NCI-H2171 treated with DMSO at 0.1 percent for 48 hours (cell line): ENCODE data around the gene SCAF8.

Experiments used
- DNase-seq: peaks from one replicate; lab custom pipeline; 2025; lab: John Stamatoyannopoulos, UW

SCAF8 gene

DNA sequence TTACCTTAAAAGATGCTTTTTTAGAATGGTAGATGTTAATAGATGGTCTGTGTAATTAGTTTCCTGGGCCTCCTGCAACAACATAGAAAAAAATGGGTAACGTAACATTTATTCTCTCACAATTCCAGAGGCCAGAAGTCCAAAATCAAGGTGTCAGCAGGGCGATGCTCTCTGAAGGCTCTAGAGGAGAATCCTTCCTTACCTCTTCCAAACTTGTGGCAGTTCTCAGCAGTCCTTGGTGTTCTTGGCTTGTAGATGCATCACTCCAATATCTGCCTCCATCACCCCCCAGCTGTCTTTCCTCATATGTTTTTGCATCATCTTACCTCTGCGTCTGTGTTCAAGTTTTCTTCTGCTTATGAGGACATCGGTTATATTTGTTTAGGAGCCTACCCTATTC is 107.9 kb downstream of the SCAF8 start:
- no peak for DNase-seq

DNA sequence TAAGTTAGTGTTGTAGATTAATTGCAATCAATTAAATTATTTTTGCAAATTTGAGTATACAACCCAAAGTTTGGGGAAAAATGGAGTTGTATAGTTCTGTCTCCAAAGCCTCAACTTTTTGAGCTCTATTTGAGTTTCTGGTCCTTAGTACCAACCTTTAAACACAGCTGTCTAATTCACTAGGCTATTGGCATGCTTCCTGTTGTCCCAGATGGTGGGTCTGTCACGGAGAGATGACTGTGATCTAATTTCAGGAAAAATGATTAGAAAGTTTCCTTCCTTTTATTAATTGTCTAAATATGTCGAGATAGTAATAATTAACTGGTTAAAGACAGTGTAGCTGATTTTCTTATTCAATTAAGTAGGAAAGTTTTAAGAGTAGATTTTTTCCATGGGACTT is 109.6 kb downstream of the SCAF8 start:
- peak; percentile 47 for DNase-seq

DNA sequence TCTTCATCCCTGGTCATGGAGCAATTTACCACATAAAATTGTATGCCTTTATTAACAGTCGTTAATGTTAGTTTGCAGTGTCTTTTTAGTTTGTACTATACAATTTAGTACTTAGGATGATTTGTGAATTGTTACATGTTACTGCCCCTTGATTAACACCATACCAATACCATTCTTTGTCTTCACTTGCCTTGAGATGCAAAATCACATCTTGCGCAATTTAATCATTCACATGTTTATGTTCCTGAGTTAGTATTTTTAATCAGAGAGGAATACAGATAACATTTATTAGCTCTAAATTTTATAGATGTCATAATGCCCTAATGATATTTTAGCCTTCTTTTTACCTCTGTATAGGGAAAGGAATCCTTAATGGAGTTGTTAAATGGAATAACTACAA is 114.1 kb downstream of the SCAF8 start:
- DNase-seq, result no peak

DNA sequence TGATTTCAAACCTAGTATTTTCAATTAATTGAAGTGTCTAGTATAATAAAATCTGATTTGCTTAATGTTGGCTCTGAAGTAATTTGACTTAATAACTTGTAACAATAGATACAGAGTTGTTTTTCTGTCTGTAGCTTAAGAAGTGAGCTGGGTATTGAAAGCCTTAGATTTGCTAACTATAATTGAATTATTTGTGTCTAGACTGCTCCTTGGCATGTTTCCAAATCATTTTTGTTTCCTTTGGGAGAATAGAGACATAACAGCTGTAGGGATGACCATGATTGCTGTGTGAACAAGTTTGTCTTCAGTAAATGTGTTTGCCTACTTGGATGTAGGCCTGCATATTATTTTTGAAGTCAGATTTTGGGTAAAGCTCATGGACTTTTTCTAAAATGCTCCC is 115.4 kb downstream of the SCAF8 start:
- peak; percentile 35 for DNase-seq

DNA sequence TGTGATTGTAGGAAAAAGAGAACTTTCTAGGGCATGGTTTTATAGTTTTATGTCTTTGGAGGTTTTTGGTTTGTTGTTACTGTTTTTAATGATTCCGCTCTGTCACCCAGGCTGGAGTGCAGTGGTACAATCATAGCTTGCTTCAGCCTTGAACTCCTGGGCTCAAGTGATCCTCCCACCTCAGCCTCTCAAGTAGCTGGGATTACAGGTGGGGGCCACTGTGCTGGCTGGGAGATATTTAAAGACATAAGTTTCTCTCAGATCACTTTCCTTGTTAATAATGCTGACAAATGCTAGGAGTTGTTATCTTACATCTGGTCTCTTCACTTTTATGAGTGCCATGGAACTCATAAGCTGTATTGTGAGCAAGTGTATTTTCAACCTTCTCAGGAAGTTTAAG is 116.3 kb downstream of the SCAF8 start:
- no peak for DNase-seq

DNA sequence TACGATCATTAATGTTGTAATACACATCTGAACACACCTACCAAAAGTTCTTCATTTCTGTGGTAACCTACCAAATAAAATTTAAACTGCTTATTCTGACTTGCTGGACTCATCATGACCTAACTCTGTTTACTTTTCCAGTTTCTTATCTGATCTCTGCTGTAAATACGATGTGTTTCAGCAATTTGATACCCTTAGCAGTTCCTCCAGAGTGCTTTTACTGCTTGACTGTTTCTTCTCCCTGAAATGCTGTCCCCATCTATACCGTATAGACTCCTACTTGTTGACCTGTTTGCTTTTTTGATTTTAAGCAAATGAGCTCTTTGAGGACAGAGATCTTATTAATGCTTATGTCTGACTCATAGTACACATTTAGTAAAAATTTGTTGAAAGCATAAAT is 119.5 kb downstream of the SCAF8 start:
- peak; percentile 53 for DNase-seq

DNA sequence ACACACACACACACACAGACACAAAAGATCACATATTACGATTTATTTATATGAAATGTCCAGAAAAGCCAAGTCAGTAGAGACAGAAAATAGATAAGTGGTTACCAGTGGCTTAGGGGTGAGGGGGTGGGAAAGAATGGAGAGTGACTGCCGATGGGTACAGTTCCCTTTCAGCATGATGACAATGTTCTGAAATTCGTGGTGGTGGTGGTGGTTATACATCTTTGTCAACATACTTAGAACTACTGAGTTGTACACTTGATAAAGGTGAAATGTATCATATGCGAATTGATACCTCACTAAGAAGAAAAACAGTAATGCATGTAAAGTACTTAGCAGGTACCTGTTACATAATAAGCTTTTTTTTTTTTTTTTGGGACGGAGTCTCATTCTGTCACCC is 124.3 kb downstream of the SCAF8 start:
- DNase-seq, result no peak

DNA sequence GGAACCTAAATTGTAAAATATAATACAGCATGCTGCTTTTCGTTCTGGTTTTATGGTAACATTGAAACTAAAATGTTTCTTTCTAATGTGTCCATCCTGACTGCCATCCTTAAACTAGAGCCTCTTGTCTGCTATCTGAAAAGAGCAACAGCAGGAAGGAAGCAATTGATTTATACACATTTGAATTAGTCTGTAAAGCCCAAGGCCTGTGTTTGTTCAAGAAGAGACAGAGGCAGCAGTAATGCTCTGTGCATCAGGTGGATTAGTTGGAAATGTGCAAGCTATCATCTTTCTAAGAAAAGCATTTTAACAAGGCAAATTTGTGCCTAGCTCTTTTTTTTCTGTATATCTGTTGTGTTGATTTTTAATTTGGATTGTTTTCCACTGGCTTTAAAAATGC is 128.6 kb downstream of the SCAF8 start:
- DNase-seq, result no peak

DNA sequence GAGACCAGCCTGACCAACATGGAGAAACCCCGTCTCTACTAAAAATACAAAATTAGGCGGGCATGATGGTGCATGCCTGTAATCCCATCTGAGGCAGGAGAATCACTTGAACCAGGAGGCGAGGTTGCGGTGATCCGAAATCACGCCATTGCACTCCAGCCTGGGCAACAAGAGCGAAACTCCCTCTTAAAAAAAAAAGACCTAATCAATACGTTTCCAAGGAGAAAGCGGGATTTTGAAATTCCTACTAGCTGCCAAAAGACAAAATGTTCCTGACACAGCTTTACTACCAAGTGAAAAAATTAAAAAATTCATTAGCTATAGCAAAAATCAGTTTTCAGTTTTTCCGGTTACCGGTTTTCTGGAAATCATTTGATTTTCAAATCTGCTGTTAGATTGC is 129.3 kb downstream of the SCAF8 start:
- DNase-seq, result no peak

DNA sequence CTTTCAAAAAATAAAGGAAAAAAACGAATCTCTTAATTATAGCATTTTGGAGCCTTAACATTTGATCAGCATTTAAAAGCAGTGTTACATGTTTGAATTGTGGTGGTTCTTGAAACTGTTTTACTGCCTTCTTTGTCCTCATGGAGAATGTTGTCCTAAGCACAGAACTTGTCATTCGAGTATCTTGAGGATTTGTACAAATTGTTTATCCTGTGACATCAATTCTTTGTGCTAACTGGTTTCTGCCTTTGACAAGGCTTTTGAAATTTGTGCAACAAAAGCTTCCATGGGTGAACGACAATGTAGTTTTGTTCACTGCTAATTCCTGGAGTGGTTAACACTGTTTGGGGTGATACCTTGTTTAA is 130.8 kb downstream of the SCAF8 start:
- no peak for DNase-seq

DNA sequence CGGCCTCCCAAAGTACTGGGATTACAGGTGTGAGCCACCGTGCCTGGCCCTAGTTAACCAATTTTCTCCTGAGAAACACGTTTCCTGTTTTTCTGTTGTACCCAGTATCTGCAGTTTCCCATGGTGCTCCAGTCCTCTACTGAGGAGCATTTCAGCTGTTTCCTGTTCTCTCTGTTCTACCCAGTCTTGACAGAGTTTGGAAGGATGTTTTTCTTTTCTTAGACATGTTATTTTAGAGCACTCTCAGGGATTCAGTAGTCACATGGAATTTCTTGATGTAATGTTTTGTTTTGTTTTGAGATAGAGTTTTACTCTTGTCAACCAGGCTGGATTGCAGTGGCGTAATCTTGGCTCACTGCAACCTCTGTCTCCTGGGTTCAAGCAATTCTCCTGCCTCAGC is 132.1 kb downstream of the SCAF8 start:
- DNase-seq, result no peak

DNA sequence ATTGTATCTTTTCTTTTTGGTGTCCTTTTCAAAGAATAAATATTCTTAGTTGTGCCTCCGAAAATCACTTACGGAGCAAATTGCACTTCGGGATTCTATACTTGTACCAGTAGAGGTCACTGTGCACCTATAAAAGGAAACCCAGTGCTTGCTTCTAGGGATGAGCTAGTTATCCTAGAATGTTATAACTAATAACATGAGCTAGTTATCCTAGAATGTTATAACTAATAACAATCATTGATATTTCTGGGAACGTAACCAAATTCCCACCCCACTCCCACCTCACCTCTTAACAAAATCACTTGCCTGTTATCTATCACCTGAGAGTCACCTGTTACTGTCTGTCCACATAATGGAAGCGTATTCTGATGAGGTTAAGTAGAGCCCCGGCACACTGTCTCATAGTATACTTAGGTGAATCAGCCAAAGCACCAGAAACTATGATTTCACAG is 135.0 kb downstream of the SCAF8 start:
- peak; percentile 59 for DNase-seq

DNA sequence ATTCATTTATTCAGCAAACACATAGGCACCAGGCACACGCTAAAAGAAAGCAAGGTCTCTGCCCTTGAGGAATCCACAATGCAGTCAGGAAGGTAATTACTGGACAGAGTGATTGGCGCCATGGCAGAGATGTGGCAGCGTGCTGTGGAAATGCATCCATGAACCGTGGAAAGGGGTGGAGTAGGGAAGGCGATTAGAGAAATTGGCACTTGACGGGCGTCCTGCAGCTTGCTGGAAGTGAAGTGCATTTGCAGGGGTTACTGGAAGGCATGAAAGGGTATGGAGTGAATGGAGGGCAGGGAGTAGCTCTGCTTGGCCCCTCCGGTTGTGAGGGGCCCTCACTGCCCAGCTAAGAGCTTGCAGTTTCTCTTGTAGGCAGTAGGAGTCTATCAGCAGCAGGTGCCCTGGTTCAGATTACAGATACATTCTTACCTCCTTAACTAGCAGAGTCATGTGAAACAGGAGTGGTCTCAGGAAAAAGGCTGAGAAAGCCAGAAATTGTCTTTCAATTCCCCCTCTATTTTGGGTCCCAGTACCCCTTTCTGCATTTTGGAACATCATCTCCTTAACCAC is 139.4 kb downstream of the SCAF8 start:
- peak; percentile 29 for DNase-seq

DNA sequence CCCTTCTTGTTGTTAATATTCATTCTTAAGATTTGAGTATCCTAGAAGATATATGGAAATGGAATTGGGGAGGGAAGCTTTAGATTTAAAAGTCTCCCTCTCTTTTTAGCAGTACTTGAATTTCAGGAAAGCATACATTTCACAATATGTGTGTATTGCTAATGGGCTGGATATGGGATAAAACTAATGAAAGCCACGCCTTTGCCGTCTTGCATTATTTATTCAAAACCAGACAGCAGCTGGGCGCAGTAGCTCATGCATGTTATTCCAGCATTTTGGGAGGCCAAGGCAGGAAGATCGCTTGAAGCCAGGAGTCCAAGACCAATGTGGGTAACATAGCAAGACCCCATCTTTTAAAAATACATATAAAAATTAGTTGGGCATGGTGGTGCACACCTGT is 140.3 kb downstream of the SCAF8 start:
- no peak for DNase-seq

DNA sequence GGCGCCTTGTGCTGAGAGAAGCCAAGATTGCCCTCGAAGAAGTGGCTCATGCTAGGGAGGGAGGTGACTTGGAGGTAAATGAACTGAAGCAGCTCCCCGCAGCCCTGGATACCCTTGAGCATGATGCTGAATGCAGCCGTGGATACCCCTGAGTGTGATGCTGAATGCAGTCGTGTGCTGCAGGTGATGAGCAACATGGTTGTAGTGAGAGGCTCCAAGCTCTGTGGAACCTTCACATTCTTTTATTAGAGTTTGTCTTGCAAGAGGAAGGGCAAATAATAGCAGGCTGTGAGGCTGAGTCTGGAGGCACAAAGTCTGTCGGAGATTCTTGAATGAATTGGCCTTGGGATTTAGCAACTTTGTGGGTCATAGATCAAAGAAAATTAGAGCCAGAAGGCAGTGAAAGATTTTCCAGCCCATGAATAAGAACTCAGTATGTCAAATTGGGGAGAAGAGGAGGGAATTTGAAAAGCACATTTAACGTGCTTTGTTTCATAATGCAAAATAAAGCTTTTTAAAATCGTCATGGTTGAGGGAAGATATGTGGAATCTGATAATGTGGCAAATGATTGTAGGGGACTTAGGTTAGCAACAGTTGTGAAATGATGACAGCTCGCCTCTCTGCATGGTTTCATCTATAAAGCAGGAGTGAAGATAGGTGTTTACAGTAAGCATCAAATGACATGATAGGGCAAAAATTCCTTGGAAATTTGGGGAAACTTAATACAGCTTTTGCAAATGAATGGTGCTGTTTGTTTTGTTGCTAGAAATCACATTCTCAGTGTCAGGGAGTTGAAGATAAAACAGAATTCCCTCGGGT is 141.8 kb downstream of the SCAF8 start:
- no peak for DNase-seq

DNA sequence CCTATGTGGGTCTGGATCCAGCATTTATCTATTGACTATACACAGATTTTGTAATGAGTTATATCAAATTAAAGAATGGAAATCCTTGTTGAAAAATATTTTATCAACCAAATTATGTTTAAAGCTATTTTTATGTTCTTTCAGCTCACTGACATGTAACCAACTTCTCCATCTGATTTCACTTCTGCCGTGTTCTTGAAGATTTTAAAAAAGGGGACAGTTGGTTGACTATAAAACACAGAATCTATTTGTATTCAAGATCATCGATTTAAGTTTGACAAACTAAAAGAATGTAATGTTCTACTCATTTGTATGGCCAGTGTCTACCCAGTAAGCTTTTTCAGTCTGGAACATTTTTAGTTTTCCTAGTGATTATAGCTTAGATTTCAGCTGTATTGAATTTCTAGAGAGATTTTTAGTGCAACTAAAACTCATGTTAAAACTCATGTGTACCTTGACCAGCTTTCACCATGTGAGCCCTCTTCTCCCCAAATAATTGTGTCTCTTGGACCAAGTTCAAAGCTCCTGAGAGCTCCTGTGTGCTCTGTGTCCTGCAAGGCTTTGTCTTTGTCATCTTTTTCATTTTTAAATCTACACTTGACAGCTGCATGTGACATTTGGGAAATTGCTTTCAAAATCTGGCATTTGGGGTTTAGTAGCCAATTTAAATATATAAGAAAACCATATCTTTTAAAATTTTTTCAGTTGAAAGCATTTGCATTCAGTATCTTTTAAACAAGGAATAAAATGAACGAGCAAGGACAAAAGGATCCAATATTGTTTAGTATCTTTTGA is 143.5 kb downstream of the SCAF8 start:
- no peak for DNase-seq

DNA sequence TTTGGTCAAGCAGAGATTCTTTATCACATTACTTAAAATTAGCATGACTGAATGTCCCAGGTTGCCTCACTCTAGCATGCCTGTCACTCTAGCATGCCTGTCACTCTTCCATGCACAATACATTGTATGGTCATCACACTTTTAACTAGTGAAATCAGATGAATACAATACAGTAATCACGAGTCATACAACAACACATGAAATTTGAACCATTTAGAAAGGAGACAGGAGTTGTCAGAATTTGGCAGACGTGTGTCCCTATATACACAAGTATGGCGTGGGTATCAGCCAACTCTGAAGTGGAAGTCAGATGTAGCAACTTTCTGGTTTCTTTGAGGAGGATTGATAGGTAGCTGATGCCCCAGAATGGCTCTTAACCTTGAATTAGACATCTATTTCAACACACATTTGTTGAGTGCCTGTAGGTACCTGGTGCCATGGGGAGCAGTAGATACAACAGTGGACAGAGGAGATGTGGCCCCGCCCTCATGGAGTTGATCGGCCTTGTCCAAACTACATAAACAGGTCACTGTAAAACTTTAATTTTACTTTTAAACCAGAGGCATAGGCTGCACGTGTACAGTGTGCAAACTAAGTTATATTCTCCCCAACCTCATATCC is 145.8 kb downstream of the SCAF8 start:
- DNase-seq, result no peak

DNA sequence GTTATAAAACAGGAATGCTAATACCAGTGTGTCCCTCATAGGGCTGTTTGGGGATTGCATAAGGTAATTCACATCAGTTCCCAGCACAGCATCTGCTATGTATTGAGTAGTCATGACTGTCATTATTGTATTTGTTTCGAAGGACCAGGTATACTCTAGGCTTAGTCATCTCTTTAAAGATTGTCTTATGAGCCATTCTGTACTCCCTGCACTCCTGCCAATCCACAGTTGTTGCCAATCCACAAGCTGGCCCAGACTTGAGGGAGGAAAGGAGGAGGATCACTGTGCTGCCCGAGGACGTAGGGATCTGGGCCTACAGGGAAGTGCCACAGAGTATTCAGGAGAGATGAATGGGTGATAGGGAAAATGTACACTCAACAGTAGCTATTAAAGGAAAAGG is 148.9 kb downstream of the SCAF8 start:
- DNase-seq, result no peak
